K562 (cell line): ENCODE data around the gene ASIC3. TPM values are rescaled to one million over a fixed set of nuclear protein-coding genes. Genes with fewer than 3 reads are reported as not detected.

Experiments
- ARHGAP35 ChIP-seq: fragments of 450-650 bp; IDR thresholded peaks from 2 replicates; pipeline ENCODE4 v1.6.1; 2018; ENCODE audit not compliant: partially characterized antibody
- BCL6 ChIP-seq: fragments of 250-450 bp; sonication (Bioruptor Pico); IDR thresholded peaks from 2 replicates; pipeline ENCODE4 v1.4.0; 2020
- BRCA1 ChIP-seq, 2 experiments: fragments of 450-650 bp in 1 of 2; sonication (generic) in 1 of 2; formaldehyde crosslinking in 1 of 2; IDR thresholded peaks; 2 replicates each; pipeline versions ENCODE4 v1.5.0 to v1.6.1; 2017 to 2020; ENCODE audit warnings: mild to moderate bottlenecking in 1 of 2, missing genetic modification reagents in 1 of 2
- CSDE1 ChIP-seq, 2 experiments: fragments of 450-650 bp; IDR thresholded peaks; 2 replicates each; pipeline ENCODE4 v1.6.1; 2016; ENCODE audit warnings: mild to moderate bottlenecking in 1 of 2
- DACH1 ChIP-seq: fragments of 450-650 bp; IDR thresholded peaks from 2 replicates; pipeline ENCODE4 v1.6.1; 2018; ENCODE audit not compliant: partially characterized antibody
- DLX4 ChIP-seq: fragments of 250-450 bp; sonication (Bioruptor Pico); IDR thresholded peaks from 2 replicates; pipeline ENCODE4 v1.6.1; 2021; ENCODE audit warnings: mild to moderate bottlenecking
- ELF4 ChIP-seq: fragments of 450-650 bp; formaldehyde crosslinking; IDR thresholded peaks from 2 replicates; pipeline ENCODE4 v1.4.0; 2022; ENCODE audit warnings: missing genetic modification characterization
- EP300 ChIP-seq: IDR thresholded peaks from 2 replicates; pipeline ENCODE4 v1.6.1; 2012; ENCODE audit warnings: low read length, improper control_type of control experiment
- GTF2E2 ChIP-seq: fragments of 200-800 bp; sonication (Bioruptor generic); IDR thresholded peaks from 2 replicates; pipeline ENCODE4 v1.6.1; 2016; ENCODE audit warnings: missing genetic modification characterization, missing compliant biosample characterization
- KDM5B ChIP-seq: fragments of 200-600 bp; sonication (generic); IDR thresholded peaks from 2 replicates; pipeline ENCODE4 v1.6.1; 2012; ENCODE audit warnings: low read depth, mild to moderate bottlenecking, moderate library complexity, low read length, control low read depth, inconsistent platforms; ENCODE audit not compliant: insufficient replicate concordance
- MCM2 ChIP-seq: fragments of 450-650 bp; IDR thresholded peaks from 2 replicates; pipeline ENCODE4 v1.6.1; 2017; ENCODE audit warnings: low read depth, mild to moderate bottlenecking
- MTA2 ChIP-seq: fragments of 450-650 bp; IDR thresholded peaks from 2 replicates; pipeline ENCODE4 v1.6.1; 2016; ENCODE audit warnings: low read depth
- MXI1 ChIP-seq: IDR thresholded peaks from 2 replicates; pipeline ENCODE4 v1.6.1; 2011; ENCODE audit warnings: low read depth, mild to moderate bottlenecking, improper control_type of control experiment, low read length
- NR2C1 ChIP-seq, 2 experiments: fragments of 450-650 bp; IDR thresholded peaks; 2 replicates each; pipeline ENCODE4 v1.6.1; 2017; ENCODE audit warnings: mild to moderate bottlenecking in 2 of 2, antibody characterized with exemption in 1 of 2, inconsistent platforms in 1 of 2, missing compliant biosample characterization in 1 of 2, missing genetic modification characterization in 1 of 2
- POU5F1 ChIP-seq: fragments of 150-350 bp; IDR thresholded peaks from 2 replicates; pipeline ENCODE4 v1.6.1; 2014; ENCODE audit warnings: borderline replicate concordance, low read length, low read depth, mild to moderate bottlenecking; ENCODE audit not compliant: partially characterized antibody
- RFX1 ChIP-seq: fragments of 450-650 bp; IDR thresholded peaks from 2 replicates; pipeline ENCODE4 v1.6.1; 2016; ENCODE audit warnings: mild to moderate bottlenecking, moderate library complexity
- SMARCA4 ChIP-seq: fragments of 450-650 bp; IDR thresholded peaks from 2 replicates; pipeline ENCODE4 v1.6.1; 2016
- SNRNP70 ChIP-seq: fragments of 200-400 bp; formaldehyde crosslinking; optimal IDR thresholded peaks from 2 replicates; pipeline ENCODE3; 2017; ENCODE audit warnings: low read depth, low read length
- TFAM ChIP-seq: fragments of 250-450 bp; sonication (Bioruptor Pico); conservative IDR thresholded peaks from 2 replicates; pipeline ENCODE4 v1.5.0; 2021; ENCODE audit warnings: mild to moderate bottlenecking, moderate library complexity
- XRCC4 ChIP-seq: IDR thresholded peaks from one replicate; pipeline ENCODE4 v1.6.1; 2011; ENCODE audit not compliant: insufficient read depth, insufficient read length; ENCODE audit errors: extremely low read depth
- ZBTB7A ChIP-seq: IDR thresholded peaks from 2 replicates; pipeline ENCODE4 v1.6.1; 2011; ENCODE audit warnings: low read depth, mild to moderate bottlenecking, low read length, moderate library complexity, borderline replicate concordance; ENCODE audit not compliant: control insufficient read depth
- ZFX ChIP-seq: sonication (generic); formaldehyde crosslinking; IDR thresholded peaks from 2 replicates; pipeline ENCODE4 v1.8.0; 2022; ENCODE audit warnings: mild to moderate bottlenecking, missing genetic modification reagents, moderate library complexity
- ZKSCAN1 ChIP-seq: fragments of 150-350 bp; IDR thresholded peaks from 2 replicates; pipeline ENCODE4 v1.6.1; 2016; ENCODE audit warnings: low read depth, low read length
- ZNF239 ChIP-seq: fragments of 250-450 bp; sonication (Bioruptor Pico); IDR thresholded peaks from 2 replicates; pipeline ENCODE4 v1.4.0; 2020; ENCODE audit warnings: mild to moderate bottlenecking
- ZNF311 ChIP-seq: fragments of 250-450 bp; sonication (Bioruptor Pico); IDR thresholded peaks from 2 replicates; pipeline ENCODE4 v1.4.0; 2020; ENCODE audit warnings: mild to moderate bottlenecking, moderate library complexity
- ZNF431 ChIP-seq: sonication (generic); formaldehyde crosslinking; IDR thresholded peaks from 2 replicates; pipeline ENCODE4 v1.8.0; 2022; ENCODE audit warnings: mild to moderate bottlenecking, missing genetic modification reagents
- ZNF518B ChIP-seq: fragments of 250-450 bp; sonication (Bioruptor Pico); IDR thresholded peaks from 2 replicates; pipeline ENCODE4 v1.5.0; 2021; ENCODE audit warnings: mild to moderate bottlenecking, moderate library complexity
- ZSCAN29 ChIP-seq: fragments of 450-650 bp; IDR thresholded peaks from 2 replicates; pipeline ENCODE4 v1.6.1; 2017
- polyA plus RNA-seq, 8 experiments: library from polyadenylated mRNA; depleted of rRNA in 4 of 8; stranded (reverse) in 5 of 8; unstranded in 3 of 8; fragments of >200 nt; fragmentation: Nextera tagmentation in 2 of 8; fragmentation: Illumina TruSeq in 1 of 8; extraction: Ambion mirVana in 2 of 8; extraction: Trizol in 1 of 8; gene quantifications; 2 replicates each; pipeline versions ENCODE4 v1.2.1 to v1.2.3, GENCODE V29; 2011 to 2014; ENCODE audit warnings: inconsistent platforms in 1 of 8, missing spikeins in 1 of 8
- total RNA-seq, 7 experiments: library from RNA; depleted of rRNA in 6 of 7; stranded (reverse); fragments of >200 nt in 6 of 7; fragmentation: Illumina TruSeq in 2 of 7; extraction: Trizol in 2 of 7; gene quantifications; 2 replicates each; pipeline versions ENCODE4 v1.2.1 to v1.2.3, GENCODE V29; 2011 to 2021; ENCODE audit warnings: low replicate concordance in 1 of 7

The ASIC3 gene
- total and polyA plus RNA-seq, 9 of the 15 experiments (the other 6 are each of a cell fraction or from before 2014, with no cell fraction given), result 0.11 to 5.0 (median 0.87) TPM

- TF ChIP-seq GTF2E2 (peak; percentile 75; the same call in 1 of the 2 replicates), ZNF518B (CRISPR knock-in tag) (no peak), MXI1 (no peak), MTA2 (no peak), ZSCAN29 (no peak), DLX4 (no peak), RFX1 (no peak), EP300 (0 out of 2 replicates have a peak, but pooled peaks have one; percentile 11), ARHGAP35 (peak; percentile 40), XRCC4 (no peak), NR2C1 (IDR thresholded peaks at IDR 0.05) (no peak), NR2C1 (tag; IDR thresholded peaks at IDR 0.05) (peak; percentile 54), ELF4 (CRISPR knock-in tag) (no peak), TFAM (CRISPR knock-in tag) (no peak), ZNF311 (CRISPR knock-in tag) (no peak), CSDE1 (IDR thresholded peaks at IDR 0.05) (no peak), ZNF239 (CRISPR knock-in tag) (no peak), SMARCA4 (no peak), BCL6 (CRISPR knock-in tag) (no peak), DACH1 (no peak), ZKSCAN1 (0 out of 2 replicates have a peak, but pooled peaks have one; percentile 10), SNRNP70 (peak; percentile 75), BRCA1 (IDR thresholded peaks at IDR 0.05) (no peak), BRCA1 (CRISPR knock-in tag; IDR thresholded peaks at IDR 0.05) (peak; percentile 84), POU5F1 (no peak), MCM2 (no peak), ZBTB7A (peak; percentile 48; the same call in 1 of the 2 replicates), KDM5B (no peak), ZFX (no peak), ZNF431 (CRISPR knock-in tag) (no peak)
Measured at GRCh38 chr7:151056666-151057505, 8.6 kb downstream of the ASIC3 start (continued).
